Gastroesophageal sphincter (tissue), 4 donors: Measurements from ENCODE around the gene RNASEH2C. TPM values are rescaled to one million over a fixed set of nuclear protein-coding genes. Genes with fewer than 3 reads are reported as not detected.

Source experiments
- ATAC-seq: fragments of 150-250 bp; one replicate; pipeline ENCODE4 v1.9.1; 2016; ENCODE audit warnings: mild to moderate bottlenecking, moderate library complexity
- H3K27ac ChIP-seq, 4 donors: fragments of 200-600 bp; sonication (generic) in 3 of 4; 1 replicate in 3 of 4; 2 replicates in 1 of 4; pipeline ENCODE4 v1.5.1; 2016 to 2019
- H3K27me3 ChIP-seq: fragments of 200-600 bp; sonication (generic); one replicate; pipeline ENCODE4 v1.5.1; 2019
- H3K36me3 ChIP-seq, 2 donors: fragments of 200-600 bp; sonication (generic); one replicate each; pipeline ENCODE4 v1.5.1; 2019; ENCODE audit warnings: control low read depth in 1 of 2
- H3K4me1 ChIP-seq, 3 donors: fragments of 200-600 bp; sonication (generic); 1 replicate in 2 of 3; 2 replicates in 1 of 3; pipeline ENCODE4 v1.5.1; 2016 to 2019; ENCODE audit warnings: control low read depth in 2 of 3
- H3K4me3 ChIP-seq, 2 donors: fragments of 200-600 bp; sonication (generic); one replicate each; pipeline ENCODE4 v1.5.1; 2019; ENCODE audit warnings: mild to moderate bottlenecking in 1 of 2, moderate library complexity in 1 of 2
- H3K9me3 ChIP-seq, 3 donors: fragments of 200-600 bp; sonication (generic); one replicate each; pipeline ENCODE4 v1.5.1; 2017 to 2019; ENCODE audit warnings: control low read depth in 2 of 3
- EP300 ChIP-seq: sonication (generic); formaldehyde crosslinking; IDR thresholded peaks from one replicate; pipeline ENCODE4 v1.6.1; 2017; ENCODE audit warnings: antibody characterized with exemption, mild to moderate bottlenecking
- POLR2A ChIP-seq, 2 donors: fragments of 450-650 bp; IDR thresholded peaks; one replicate each; pipeline ENCODE4 v1.6.1; 2017; ENCODE audit warnings: antibody characterized with exemption in 2 of 2, mild to moderate bottlenecking in 2 of 2, moderate library complexity in 1 of 2
- POLR2AphosphoS5 ChIP-seq: sonication (generic); formaldehyde crosslinking; IDR thresholded peaks from one replicate; pipeline ENCODE4 v1.6.1; 2017; ENCODE audit warnings: antibody characterized with exemption
- WGBS, 2 donors: methylation state at CpG; one replicate each; pipeline ENCODE4 v1.1.5; 2018; ENCODE audit warnings: low coverage in 1 of 2; 5-methylcytosine and 5-hydroxymethylcytosine counted together
- total RNA-seq, 4 donors: library from RNA; depleted of rRNA; stranded (reverse); fragments of >200 nt; gene quantifications; one replicate each; pipeline ENCODE4 v1.1.0, GENCODE V29; 2016
- TF ChIP-seq, protein P1 (sequence below), 4 experiments: fragments of 200-600 bp in 2 of 4; fragments of 450-650 bp in 2 of 4; sonication (generic) in 1 of 4; IDR thresholded peaks; one replicate each; pipeline ENCODE4 v1.5.1; 2017 to 2019; ENCODE audit warnings: antibody characterized with exemption in 4 of 4, mild to moderate bottlenecking in 2 of 4, moderate library complexity in 2 of 4

The RNASEH2C gene
- total RNA-seq, 4 donors from 2014 or later, result 69.0 to 196 (median 96.3) TPM

GRCh38 chr11:65745049-65745448 lies 24.5 kb upstream of the RNASEH2C start:
- TF ChIP-seq, protein P1, sequence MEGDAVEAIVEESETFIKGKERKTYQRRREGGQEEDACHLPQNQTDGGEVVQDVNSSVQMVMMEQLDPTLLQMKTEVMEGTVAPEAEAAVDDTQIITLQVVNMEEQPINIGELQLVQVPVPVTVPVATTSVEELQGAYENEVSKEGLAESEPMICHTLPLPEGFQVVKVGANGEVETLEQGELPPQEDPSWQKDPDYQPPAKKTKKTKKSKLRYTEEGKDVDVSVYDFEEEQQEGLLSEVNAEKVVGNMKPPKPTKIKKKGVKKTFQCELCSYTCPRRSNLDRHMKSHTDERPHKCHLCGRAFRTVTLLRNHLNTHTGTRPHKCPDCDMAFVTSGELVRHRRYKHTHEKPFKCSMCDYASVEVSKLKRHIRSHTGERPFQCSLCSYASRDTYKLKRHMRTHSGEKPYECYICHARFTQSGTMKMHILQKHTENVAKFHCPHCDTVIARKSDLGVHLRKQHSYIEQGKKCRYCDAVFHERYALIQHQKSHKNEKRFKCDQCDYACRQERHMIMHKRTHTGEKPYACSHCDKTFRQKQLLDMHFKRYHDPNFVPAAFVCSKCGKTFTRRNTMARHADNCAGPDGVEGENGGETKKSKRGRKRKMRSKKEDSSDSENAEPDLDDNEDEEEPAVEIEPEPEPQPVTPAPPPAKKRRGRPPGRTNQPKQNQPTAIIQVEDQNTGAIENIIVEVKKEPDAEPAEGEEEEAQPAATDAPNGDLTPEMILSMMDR (IDR thresholded peaks at IDR 0.05), result no peak
- no peak for TF ChIP-seq EP300
- TF ChIP-seq POLR2AphosphoS5, result no peak
- ATAC-seq, result no peak
- Histone ChIP-seq H3K27ac (no peak overlapping the region), H3K9me3 (no peaks in the 10 kb centered on the region), H3K4me1 (no peaks in the 10 kb centered on the region), H3K36me3 (no peaks in the 10 kb centered on the region), H3K27me3 (peaks cover 21% of the 10 kb centered on the region), H3K4me3 (no peak overlapping the region)
- WGBS, 2 donors, result 96% methylated on average over 9 of the region's 17 CpGs; no CpG with 5 or more reads in 1 of the 2 donors

DNA sequence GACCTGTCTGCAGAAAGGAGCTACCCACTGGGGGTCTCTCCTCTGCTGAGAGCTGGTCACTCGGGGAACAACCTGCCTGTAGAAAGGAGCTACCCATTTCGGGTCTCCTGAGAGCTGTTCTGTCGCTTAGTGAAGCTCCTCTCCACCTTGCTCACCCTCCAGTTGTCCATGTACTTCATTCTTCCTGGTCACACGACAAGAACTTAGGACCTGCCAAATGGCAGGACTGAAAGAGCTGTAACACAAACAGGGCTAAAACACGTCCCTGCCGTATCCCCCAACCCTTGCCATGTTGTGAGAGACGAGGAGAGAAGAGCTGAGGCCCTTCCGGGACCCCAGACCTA lies 24.1 kb upstream of the RNASEH2C start:
- TF ChIP-seq POLR2A (IDR thresholded peaks at IDR 0.05) (no peak), POLR2AphosphoS5 (no peak)
- Histone ChIP-seq H3K4me3 (no peak overlapping the region), H3K9me3 (no peaks in the 10 kb centered on the region), H3K27ac (no peak overlapping the region), H3K36me3 (no peaks in the 10 kb centered on the region), H3K4me1 (no peaks in the 10 kb centered on the region), H3K27me3 (peaks cover 24% of the 10 kb centered on the region)
- 76 to 80% methylated on average over 1 to 3 of the region's 8 CpGs for WGBS, 2 donors
- no peak for ATAC-seq

GRCh38 chr11:65744026-65744698 lies 23.6 kb upstream of the RNASEH2C start:
- Histone ChIP-seq H3K27me3 (peaks cover 26% of the 10 kb centered on the region), H3K27ac (no peak overlapping the region), H3K4me1 (no peaks in the 10 kb centered on the region), H3K4me3 (no peak overlapping the region), H3K36me3 (no peaks in the 10 kb centered on the region), H3K9me3 (no peaks in the 10 kb centered on the region)
- WGBS, 2 donors, result 72% methylated on average over 4 to 6 of the region's 18 CpGs
- TF ChIP-seq POLR2AphosphoS5 (no peak), EP300 (no peak), POLR2A (IDR thresholded peaks at IDR 0.05) (no peak)
- TF ChIP-seq, protein P1 (IDR thresholded peaks at IDR 0.05), result peak in 1 of 4 experiments; percentile 5
- ATAC-seq, result no peak

GRCh38 chr11:65743681-65744025 lies 23.1 kb upstream of the RNASEH2C start:
- Histone ChIP-seq H3K9me3 (no peaks in the 10 kb centered on the region), H3K27me3 (peaks cover 26% of the 10 kb centered on the region), H3K4me3 (no peak overlapping the region), H3K4me1 (no peaks in the 10 kb centered on the region), H3K27ac (no peak overlapping the region), H3K36me3 (no peaks in the 10 kb centered on the region)
- TF ChIP-seq, protein P1 (IDR thresholded peaks at IDR 0.05), result no peak
- TF ChIP-seq POLR2AphosphoS5 (no peak), EP300 (no peak), POLR2A (IDR thresholded peaks at IDR 0.05) (no peak)
- ATAC-seq, result no peak
- 82 to 86% methylated on average over 2 to 5 of the region's 10 CpGs for WGBS, 2 donors

DNA sequence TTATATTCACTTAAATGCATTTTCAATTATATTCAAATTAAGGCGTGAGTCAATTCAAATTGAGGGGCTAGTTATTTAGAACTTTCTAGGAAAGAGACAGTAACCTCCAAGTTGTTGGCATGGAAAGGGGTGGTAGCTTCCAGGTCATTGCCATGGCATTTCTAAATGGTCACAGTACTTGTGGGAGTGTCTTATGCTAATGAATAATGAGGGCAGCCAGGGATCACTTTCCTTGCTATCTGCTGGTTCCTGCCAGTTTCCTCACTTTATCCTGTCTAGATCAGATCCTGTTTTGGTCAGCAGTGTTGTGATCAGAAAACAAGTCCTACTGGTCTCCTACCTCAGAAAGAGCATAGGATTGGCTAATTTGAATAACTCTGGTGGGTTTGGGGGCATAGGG lies 21.8 kb upstream of the RNASEH2C start:
- ATAC-seq, result no peak
- TF ChIP-seq POLR2AphosphoS5 (no peak), POLR2A (IDR thresholded peaks at IDR 0.05) (no peak), EP300 (no peak)
- TF ChIP-seq, protein P1 (IDR thresholded peaks at IDR 0.05), result no peak
- 67 to 78% methylated on average over 1 of the region's 1 CpG for WGBS, 2 donors

More for the DNA sequence above, 21.8 kb upstream of the RNASEH2C start:
- Histone ChIP-seq H3K9me3 (no peaks in the 10 kb centered on the region), H3K27me3 (peaks cover 26% of the 10 kb centered on the region), H3K4me3 (no peak overlapping the region), H3K27ac (no peak overlapping the region), H3K36me3 (no peaks in the 10 kb centered on the region), H3K4me1 (no peaks in the 10 kb centered on the region)
